Pulmonary artery endothelial cell (primary cell): ENCODE data around the gene ZBTB46. TPM values are rescaled to one million over a fixed set of nuclear protein-coding genes. Genes with fewer than 3 reads are reported as not detected.
"Not testable (repeated sequence)": the region's sequence is repeated elsewhere in the genome, so short reads cannot be mapped to it uniquely, and the experiment has no call there.

Experiments used
- DNase-seq: peaks from one replicate; pipeline ENCODE4 v3.0.0-alpha.2; 2011; ENCODE audit warnings: low read depth, low spot score
- total RNA-seq: library from RNA; depleted of rRNA; stranded (reverse); fragments of >200 nt; gene quantifications from 2 replicates; pipeline ENCODE4 v1.2.3, GENCODE V29; 2014

The ZBTB46 gene
- total RNA-seq, 1 donor from 2014 or later, result 13.0 TPM

DNA sequence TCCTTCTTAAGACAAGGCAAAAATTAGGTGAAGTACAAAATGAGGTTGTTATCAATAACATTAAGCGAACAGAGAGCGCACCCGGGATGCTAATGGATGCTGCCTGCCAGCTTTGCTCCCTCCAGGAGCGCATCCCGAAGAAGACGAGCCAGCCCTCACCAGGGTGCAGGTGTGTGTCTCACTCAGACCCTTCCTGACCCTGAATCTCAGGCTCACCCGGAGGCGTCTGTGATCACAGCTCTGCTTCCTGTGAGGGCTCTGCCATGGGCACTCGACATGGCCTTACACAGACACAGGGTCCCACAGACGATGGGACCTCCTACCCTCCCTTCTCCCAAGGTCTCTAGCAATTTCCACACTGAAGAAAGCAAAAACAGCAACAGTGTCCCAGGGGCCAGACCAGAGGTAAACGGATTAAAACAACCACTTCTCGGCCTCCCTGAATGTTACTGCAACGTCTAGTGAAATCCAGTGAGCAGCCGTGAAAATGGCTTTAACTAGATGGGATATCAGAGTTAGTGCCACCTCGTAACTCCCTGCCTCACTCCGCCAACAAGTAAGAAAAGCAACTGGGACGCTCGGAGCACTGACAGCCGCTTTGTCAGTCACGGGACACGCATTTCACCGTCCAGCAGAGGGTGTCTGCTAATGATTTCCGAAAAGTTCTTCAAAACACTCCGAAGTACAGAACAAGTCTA is 11.7 kb downstream of the ZBTB46 start:
- no peak for DNase-seq

DNA sequence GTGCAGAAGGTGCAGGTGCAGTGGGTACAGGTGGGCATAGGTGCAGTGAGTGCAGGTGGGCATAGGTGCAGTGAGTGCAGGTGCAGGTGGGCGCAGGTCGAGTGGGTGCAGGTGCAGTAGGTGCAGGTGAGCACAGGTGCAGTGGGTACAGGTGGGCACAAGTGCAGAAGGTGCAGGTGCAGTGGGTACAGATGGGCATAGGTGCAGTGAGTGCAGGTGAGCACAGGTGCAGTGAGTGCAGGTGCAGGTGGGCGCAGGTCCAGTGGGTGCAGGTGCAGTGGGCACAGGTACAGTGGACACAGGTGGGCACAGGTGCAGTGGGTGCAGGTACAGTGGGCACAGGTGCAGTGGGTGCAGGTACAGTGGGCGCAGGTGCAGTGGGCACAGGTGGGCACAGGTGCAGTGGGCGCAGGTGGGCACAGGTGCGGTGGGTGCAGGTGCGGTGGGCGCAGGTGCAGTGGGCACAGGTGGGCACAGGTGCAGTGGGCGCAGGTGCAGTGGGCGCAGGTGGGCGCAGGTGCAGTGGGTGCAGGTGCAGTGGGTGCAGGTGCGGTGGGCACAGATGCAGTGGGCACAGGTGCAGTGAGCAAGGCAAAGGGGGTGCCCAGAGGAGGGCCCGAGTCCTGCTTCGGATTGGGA is 15.3 kb downstream of the ZBTB46 start:
- DNase-seq, result no peak

- no peak for DNase-seq
Measured at GRCh38 chr20:63814891-63815614, 16.0 kb downstream of the ZBTB46 start.

DNA sequence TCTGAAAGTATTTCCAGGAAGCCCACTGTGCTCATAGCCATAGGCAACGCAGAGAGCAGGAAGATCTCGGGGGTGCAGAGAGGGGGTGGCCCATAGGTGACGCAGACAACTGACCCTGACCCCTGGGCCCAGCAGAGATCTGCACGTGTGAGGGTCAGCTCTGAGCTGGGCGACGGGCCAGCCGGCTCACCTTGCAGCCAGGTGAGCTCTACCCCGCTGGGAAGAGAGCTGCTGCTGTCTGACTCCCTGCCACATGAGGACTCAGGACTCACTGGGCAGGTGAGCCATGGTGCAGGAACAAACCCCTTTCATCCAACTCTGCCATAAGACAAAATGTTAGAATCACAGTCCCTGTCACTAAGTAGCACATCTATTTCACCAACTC is 19.6 kb downstream of the ZBTB46 start:
- no peak for DNase-seq

DNA sequence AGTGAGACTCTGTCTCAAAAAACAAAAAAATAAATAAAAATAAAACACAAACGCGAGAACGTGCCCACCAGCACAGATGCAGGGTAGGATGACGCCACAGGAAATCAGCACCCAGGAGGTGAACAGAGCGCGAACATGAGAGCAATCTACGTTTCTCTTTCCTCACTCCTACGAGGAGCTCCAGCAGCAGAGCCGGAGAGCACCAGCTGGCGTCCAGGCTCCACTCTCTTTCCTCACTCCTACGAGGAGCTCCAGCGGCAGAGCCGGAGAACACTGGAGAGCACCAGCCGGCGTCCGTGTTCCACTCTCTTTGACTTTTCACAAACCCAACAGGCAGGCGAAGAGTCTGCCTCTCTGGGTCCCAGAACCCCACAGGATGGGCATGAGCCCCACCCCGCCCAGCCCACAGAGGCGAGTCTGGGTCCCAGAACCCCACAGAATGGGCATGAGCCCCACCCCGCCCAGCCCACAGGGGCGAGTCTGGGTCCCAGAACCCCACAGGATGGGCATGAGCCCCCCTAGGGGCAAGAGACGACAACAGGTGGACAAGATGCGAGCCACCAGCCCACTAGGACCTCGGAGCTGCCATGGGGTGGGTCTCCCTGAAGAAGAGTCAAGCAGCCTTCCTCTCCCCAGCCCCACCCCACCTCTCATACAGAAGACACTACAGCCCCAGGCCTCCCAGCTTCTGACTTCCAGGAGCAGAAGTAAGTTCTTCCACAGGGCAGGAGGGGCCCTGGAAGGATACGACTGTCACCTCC is 20.2 kb downstream of the ZBTB46 start:
- DNase-seq, result no peak

DNA sequence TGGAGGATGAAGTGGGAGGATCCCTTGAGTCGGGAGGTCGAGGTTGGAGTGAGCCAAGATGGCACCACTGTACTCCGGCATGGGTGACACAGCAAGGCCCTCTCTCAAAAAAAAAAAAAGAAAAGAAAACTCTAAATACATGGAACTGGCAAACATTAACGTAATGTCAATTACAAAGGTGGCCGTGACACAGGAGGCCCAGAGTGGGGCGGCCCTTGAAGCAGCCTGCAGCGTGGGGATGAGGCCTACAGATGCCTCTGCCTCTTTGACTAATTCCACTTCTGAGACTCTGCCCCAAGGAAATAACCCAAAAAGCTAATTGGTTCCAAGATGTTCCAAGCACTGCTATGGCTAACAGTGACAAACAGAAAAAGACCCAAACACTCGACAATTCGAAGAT is 21.2 kb downstream of the ZBTB46 start:
- DNase-seq, result no peak

DNA sequence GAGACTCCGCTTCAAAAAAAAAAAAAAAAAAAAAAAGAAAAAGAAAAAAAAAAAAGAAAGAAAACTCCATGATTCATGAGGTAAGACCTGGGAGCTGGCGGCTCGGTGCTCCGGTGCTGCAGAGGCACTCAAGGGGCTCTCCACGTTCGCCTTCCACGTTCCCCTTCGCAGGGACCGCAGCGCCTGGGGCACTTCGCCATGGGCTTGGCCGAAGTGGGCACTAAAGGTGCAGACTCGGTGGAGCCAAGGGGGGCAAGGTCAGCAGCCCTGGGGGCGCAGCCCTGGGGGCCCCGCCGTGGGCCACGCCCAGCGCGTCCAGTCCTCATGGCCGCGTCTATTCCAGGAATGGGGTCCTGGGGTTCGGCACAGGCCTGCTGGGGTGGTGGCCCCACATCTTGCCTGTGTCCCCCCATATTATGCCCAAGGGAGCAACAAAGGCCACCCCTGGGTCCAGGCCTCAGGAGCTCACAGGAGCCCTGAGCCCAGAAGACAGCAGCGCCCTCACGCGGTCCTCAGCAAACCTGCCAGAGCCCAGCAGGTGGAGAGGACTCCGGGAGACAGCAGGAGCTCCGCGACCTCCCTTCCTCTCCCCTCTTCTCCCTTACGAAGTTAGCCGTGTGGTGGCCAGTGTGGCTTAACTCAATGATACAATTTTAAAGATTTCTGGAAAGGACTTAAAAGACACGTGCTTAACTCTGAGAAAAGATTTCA is 21.9 kb downstream of the ZBTB46 start:
- DNase-seq, result no peak

GRCh38 chr20:63808145-63808724 is 22.8 kb downstream of the ZBTB46 start:
- no peak for DNase-seq

DNA sequence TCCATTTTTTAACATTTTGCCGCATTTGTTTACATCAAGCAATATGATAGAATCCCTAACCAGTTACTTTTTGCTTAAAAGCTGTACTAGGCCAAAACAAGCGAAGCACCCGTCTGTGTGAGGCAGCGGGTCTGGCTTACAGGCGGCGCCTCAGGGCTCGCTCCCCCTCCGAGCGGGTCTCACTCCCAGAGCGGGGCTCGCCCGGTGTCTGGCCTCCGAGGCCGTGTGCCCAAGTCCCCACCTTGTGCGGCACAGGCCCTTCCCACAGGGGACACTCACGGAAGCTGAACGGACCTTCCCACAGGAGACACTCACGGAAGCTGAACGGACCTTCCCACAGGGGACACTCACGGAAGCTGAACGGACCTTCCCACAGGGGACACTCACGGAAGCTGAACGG is 23.4 kb downstream of the ZBTB46 start:
- no peak for DNase-seq

GRCh38 chr20:63804308-63804636 is 26.8 kb downstream of the ZBTB46 start:
- DNase-seq, result no peak

DNA sequence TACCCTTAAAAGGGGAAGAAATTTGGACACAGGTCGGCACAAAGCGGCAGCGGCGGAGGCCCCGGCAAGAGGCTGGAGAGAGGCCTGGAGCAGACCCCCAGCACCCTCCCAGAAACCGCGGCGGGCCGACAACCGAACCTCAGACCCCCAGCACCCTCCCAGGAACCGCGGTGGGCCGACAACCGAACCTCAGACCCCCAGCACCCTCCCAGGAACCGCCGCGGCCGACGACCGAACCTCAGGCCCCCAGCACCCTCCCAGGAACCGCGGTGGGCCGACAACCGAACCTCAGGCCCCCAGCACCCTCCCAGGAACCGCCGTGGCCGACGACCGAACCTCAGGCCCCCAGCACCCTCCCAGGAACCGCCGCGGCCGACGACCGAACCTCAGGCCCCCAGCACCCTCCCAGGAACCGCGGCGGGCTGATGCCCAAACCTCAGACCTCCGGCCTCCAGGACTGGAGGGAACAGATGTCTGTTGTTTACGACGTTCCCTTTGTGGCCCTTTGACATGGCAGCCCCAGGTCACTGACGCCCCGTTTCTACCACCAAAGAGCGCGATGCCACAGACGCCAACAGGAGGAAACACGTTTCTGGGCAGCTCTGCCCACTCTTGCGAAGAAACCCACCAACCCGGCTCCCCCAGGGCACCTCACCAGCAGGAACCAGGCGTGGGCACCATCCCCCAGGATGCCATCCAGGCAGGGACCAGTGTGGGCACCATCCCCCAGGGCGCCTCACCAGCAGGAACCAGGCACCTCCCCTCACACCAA is 28.4 kb downstream of the ZBTB46 start:
- DNase-seq, result no peak

DNA sequence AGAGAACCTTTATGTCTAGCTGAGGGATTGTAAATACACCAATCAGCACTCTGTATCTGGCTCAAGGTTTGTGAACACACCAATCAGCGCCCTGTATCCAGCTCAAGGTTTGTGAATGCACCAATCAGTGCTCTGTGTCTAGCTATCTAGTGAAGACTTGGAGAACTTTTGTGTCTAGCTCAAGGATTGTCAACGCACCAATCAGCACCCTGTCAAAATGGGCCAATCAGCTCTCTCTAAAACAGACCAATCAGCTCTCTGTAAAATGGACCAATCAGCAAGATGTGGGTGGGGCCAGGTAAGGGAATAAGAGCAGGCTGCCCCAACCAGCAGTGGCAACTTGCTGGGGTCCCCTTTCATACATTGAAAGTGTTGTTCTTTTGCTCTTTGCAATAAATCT is 29.9 kb downstream of the ZBTB46 start:
- DNase-seq, result not testable (repeated sequence)

- not testable (repeated sequence) for DNase-seq
Measured at GRCh38 chr20:63800411-63800810, 30.7 kb downstream of the ZBTB46 start.

- DNase-seq, result not testable (repeated sequence)
Measured at GRCh38 chr20:63799127-63799526, 31.9 kb downstream of the ZBTB46 start.

GRCh38 chr20:63797175-63797574 is 33.9 kb downstream of the ZBTB46 start:
- not testable (repeated sequence) for DNase-seq

- DNase-seq, result no peak
Measured at GRCh38 chr20:63795178-63795830, 35.8 kb downstream of the ZBTB46 start.

GRCh38 chr20:63794614-63795013 is 36.5 kb downstream of the ZBTB46 start:
- DNase-seq, result no peak

DNA sequence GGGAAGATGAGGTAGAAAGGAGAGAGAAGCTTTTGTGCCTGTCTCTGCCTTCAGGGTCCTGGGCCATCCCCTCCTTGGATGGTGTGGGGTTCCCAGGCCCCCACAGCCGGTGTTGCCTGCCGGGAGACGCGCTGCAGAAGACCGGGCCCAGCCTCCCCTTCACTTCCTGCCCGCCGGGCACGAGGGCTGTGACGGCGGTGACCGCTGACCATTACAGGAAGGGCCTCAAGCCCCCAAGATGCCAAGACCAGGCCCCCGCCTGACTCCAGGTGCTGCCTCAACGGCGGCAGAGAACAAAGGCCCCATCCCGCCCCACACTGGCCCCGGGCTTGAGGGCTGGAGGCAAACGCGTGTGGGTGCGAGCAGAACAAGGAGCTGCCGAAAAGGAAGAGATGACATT is 38.2 kb downstream of the ZBTB46 start:
- DNase-seq, result no peak

DNA sequence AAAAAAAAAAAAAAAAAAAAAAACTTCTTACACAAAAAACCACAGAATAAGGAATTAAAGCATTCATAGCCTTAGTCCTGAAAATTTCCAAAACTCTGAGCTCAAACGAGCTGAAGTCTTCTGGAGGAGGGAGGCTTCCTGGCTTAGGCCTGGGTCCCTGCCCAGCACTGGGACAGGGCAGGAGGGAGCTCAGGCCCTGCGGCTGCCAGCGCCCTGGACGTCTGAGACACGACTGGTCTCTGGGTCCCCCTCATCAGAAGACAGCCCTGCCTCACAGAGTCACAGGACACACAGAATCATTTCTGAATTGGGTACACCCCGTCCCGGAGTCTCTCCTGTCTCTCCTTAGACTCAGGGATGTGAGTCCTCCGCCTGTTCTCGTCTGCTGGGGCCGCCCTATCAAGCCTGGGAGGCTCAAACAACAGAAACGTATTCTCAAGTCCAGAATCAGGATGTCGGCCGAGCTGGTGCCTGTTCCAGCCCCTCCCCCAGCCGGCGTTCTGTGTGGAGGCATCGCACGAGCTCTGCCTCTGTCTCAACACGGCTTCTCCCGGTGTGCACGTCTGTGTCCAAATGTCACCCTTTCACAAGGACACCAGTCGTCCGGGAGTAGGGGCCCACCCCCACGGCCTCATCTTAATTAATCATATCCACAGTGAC is 39.4 kb downstream of the ZBTB46 start:
- DNase-seq, result no peak
